Stimulated activated CD4-positive, alpha-beta T cell treated with anti-CD3 and anti-CD28 coated beads, Interleukin-2, amount 100 ng/mL, for 48 hours (primary cell): ENCODE results near the gene TGFBR2.

ENCODE experiments used
- DNase-seq, 2 donors: peaks; one replicate each; pipeline ENCODE4 v3.0.0-alpha.2; 2020

The TGFBR2 gene

GRCh38 chr3:30694148-30694547 is 87.7 kb downstream of the TGFBR2 start:
- no peak for DNase-seq

GRCh38 chr3:30694668-30695067 is 88.3 kb downstream of the TGFBR2 start:
- DNase-seq, result no peak

GRCh38 chr3:30695302-30696061 is 89.1 kb downstream of the TGFBR2 start:
- no peak for DNase-seq

- DNase-seq, result no peak
Observed at GRCh38 chr3:30696403-30696819, 90.0 kb downstream of the TGFBR2 start.

- DNase-seq, result no peak
Observed at GRCh38 chr3:30696896-30697295, 90.5 kb downstream of the TGFBR2 start.

- no peak for DNase-seq
Observed at GRCh38 chr3:30698549-30698948, 92.1 kb downstream of the TGFBR2 start.

GRCh38 chr3:30699927-30700326 is 93.5 kb downstream of the TGFBR2 start:
- DNase-seq, result no peak

- no peak for DNase-seq
Observed at GRCh38 chr3:30700702-30701321, 94.4 kb downstream of the TGFBR2 start.

GRCh38 chr3:30702038-30702827 is 95.8 kb downstream of the TGFBR2 start:
- no peak for DNase-seq

GRCh38 chr3:30702828-30703397 is 96.5 kb downstream of the TGFBR2 start:
- no peak for DNase-seq

- DNase-seq, result no peak
Observed at GRCh38 chr3:30704931-30705890, 98.8 kb downstream of the TGFBR2 start.

GRCh38 chr3:30707825-30708224 is 101.4 kb downstream of the TGFBR2 start:
- DNase-seq, result no peak

- DNase-seq, result no peak
Observed at GRCh38 chr3:30708472-30708871, 102.1 kb downstream of the TGFBR2 start.

- no peak for DNase-seq
Observed at GRCh38 chr3:30710017-30710416, 103.6 kb downstream of the TGFBR2 start.

- DNase-seq, result no peak
Observed at GRCh38 chr3:30711151-30711550, 104.8 kb downstream of the TGFBR2 start.

- DNase-seq, result no peak
Observed at GRCh38 chr3:30711867-30712266, 105.5 kb downstream of the TGFBR2 start.

GRCh38 chr3:30712991-30713390 is 106.6 kb downstream of the TGFBR2 start:
- DNase-seq, result no peak

- no peak for DNase-seq
Observed at GRCh38 chr3:30713885-30714503, 107.6 kb downstream of the TGFBR2 start.

- DNase-seq, result no peak
Observed at GRCh38 chr3:30719536-30719935, 113.1 kb downstream of the TGFBR2 start.

- DNase-seq, result no peak
Observed at GRCh38 chr3:30720586-30721313, 114.3 kb downstream of the TGFBR2 start.

GRCh38 chr3:30721314-30721634 is 114.9 kb downstream of the TGFBR2 start:
- no peak for DNase-seq
